ENCODE results near the gene SULT1E1.

Gene SULT1E1

DNA sequence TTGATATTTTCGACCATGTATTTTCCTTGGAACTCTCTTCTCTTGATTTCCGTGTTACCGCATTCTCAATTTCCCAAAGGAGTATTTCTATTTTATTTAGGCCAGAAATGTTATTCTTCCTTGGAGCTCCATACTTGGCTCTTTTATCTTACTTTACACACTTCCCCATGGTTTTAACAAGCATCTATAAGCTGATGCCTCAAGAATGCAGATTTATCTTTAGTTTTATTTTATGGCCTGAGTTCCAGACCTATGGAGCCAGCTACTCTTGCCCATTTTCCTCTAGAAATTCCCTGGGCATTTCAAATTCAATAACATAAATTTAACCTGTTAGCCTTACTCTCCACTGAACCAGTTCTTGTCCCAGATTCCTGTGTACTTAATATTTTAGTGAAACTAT, 43.7 kb downstream of the SULT1E1 start:
- DNase-seq = no peak
- H3K27ac ChIP-seq (ENCODE audit: insufficient read depth, low read length, poor library complexity, severe bottlenecking) = no peak overlapping the region
- no peaks in the 10 kb centered on the region for H3K36me3 ChIP-seq (ENCODE audit: control insufficient read depth, insufficient read depth, low read length)
- H3K27me3 ChIP-seq (replicated peaks; ENCODE audit: control insufficient read depth, insufficient read depth, low read length, poor library complexity, severe bottlenecking) = no peaks in the 10 kb centered on the region
- no peak overlapping the region for H3K4me3 ChIP-seq (ENCODE audit: insufficient read depth, low read depth, low read length, poor library complexity, severe bottlenecking)
- no peaks in the 10 kb centered on the region for H3K4me1 ChIP-seq (ENCODE audit: control insufficient read depth, insufficient read depth, low read length, poor library complexity, severe bottlenecking)
- no peaks in the 10 kb centered on the region for H3K9me3 ChIP-seq (ENCODE audit: control insufficient read depth, low read length)

DNA sequence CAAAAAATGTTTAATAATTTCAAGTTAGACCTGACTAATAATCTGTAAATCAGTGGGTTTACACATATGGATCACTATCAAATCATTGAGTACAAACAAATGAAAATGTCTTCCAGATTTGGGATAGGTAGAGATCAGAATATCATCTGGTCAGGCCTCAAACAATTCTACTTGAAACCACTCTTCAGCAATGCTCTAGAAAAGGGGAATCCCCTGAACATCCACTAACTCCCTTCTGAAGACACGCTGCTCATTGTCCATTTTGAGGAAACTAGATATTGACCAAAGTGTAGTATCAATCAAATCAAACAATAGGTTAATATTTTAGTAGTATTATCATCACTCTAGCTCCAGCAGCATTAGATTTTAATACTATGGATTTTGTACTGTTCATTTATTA, 46.3 kb downstream of the SULT1E1 start:
- H3K27ac ChIP-seq (ENCODE audit: insufficient read depth, low read length, poor library complexity, severe bottlenecking) = no peak overlapping the region
- H3K4me3 ChIP-seq (ENCODE audit: insufficient read depth, low read depth, low read length, poor library complexity, severe bottlenecking) = no peak overlapping the region
- H3K27me3 ChIP-seq (replicated peaks; ENCODE audit: control insufficient read depth, insufficient read depth, low read length, poor library complexity, severe bottlenecking) = no peaks in the 10 kb centered on the region
- H3K4me1 ChIP-seq (ENCODE audit: control insufficient read depth, insufficient read depth, low read length, poor library complexity, severe bottlenecking) = no peaks in the 10 kb centered on the region
- no peak for DNase-seq
- no peaks in the 10 kb centered on the region for H3K36me3 ChIP-seq (ENCODE audit: control insufficient read depth, insufficient read depth, low read length)
- no peaks in the 10 kb centered on the region for H3K9me3 ChIP-seq (ENCODE audit: control insufficient read depth, low read length)

DNA sequence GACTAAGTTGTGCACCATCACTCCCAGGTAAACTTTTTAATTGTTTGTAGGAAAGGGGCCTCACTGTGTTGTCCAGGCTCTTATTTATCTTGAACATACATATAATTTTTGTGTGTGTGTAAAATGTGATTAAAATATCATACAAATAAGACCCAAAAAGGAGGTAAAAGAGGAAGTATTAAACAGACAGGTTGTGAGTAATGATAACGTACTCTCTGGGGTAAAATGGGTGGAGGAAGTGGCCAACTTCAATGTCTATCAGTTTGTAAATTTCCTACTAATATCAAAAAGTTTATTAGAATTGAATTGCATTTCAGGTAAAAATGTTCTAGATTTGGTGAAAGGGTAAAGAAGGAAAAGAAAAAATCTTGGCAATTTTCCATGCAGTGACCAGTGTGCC, 48.8 kb downstream of the SULT1E1 start:
- no peak for DNase-seq
- Histone ChIP-seq H3K4me1 (ENCODE audit: control insufficient read depth, insufficient read depth, low read length, poor library complexity, severe bottlenecking) (no peaks in the 10 kb centered on the region), H3K27ac (ENCODE audit: insufficient read depth, low read length, poor library complexity, severe bottlenecking) (no peak overlapping the region), H3K4me3 (ENCODE audit: insufficient read depth, low read depth, low read length, poor library complexity, severe bottlenecking) (no peak overlapping the region), H3K27me3 (replicated peaks; ENCODE audit: control insufficient read depth, insufficient read depth, low read length, poor library complexity, severe bottlenecking) (no peaks in the 10 kb centered on the region), H3K9me3 (ENCODE audit: control insufficient read depth, low read length) (no peaks in the 10 kb centered on the region), H3K36me3 (ENCODE audit: control insufficient read depth, insufficient read depth, low read length) (no peaks in the 10 kb centered on the region)

DNA sequence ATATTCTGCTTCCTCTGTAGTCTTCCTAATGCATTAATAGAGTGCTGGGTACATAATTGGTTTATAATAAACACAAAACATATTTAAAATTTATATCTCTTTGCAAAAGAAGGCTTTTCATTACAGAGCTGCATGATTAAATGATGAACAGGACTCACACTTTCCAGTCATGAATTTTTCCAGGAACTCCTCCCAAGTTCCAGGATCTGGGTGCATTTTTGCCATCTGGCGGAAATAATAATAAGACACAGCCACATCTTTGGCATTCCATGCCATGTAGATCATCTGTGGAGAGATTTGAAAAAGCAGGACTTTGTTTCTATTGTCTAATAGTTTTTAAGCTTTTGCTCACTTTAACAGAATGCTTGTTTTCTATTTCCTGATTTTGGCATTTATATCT, 59.3 kb downstream of the SULT1E1 start:
- Histone ChIP-seq H3K27me3 (replicated peaks; ENCODE audit: control insufficient read depth, insufficient read depth, low read length, poor library complexity, severe bottlenecking) (no peaks in the 10 kb centered on the region), H3K4me1 (ENCODE audit: control insufficient read depth, insufficient read depth, low read length, poor library complexity, severe bottlenecking) (no peaks in the 10 kb centered on the region), H3K36me3 (ENCODE audit: control insufficient read depth, insufficient read depth, low read length) (no peaks in the 10 kb centered on the region), H3K9me3 (ENCODE audit: control insufficient read depth, low read length) (no peaks in the 10 kb centered on the region), H3K27ac (ENCODE audit: insufficient read depth, low read length, poor library complexity, severe bottlenecking) (no peak overlapping the region), H3K4me3 (ENCODE audit: insufficient read depth, low read depth, low read length, poor library complexity, severe bottlenecking) (no peak overlapping the region)
- DNase-seq = no peak

DNA sequence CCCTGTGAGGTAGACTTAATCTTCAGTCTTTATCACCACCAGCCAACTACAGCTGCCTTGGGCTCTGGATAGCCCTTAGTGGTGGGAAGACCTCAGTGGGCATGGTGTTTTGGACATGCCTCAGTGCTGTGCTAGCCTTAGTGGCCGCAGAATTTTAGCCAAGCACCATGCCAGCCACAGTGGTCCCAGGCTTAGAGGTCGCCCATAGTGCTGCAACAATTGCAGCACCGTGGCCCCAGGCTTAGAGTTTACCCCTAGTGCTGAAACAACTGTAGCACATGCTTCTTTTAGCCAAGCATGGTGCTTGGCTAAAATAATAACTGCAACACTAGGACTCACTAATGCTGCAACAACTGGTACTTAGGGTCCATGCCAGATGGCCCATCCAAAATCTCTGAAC, 60.6 kb downstream of the SULT1E1 start:
- Histone ChIP-seq H3K27me3 (replicated peaks; ENCODE audit: control insufficient read depth, insufficient read depth, low read length, poor library complexity, severe bottlenecking) (no peaks in the 10 kb centered on the region), H3K36me3 (ENCODE audit: control insufficient read depth, insufficient read depth, low read length) (no peaks in the 10 kb centered on the region), H3K4me3 (ENCODE audit: insufficient read depth, low read depth, low read length, poor library complexity, severe bottlenecking) (no peak overlapping the region), H3K4me1 (ENCODE audit: control insufficient read depth, insufficient read depth, low read length, poor library complexity, severe bottlenecking) (no peaks in the 10 kb centered on the region), H3K27ac (ENCODE audit: insufficient read depth, low read length, poor library complexity, severe bottlenecking) (no peak overlapping the region), H3K9me3 (ENCODE audit: control insufficient read depth, low read length) (no peaks in the 10 kb centered on the region)
- no peak for DNase-seq

DNA sequence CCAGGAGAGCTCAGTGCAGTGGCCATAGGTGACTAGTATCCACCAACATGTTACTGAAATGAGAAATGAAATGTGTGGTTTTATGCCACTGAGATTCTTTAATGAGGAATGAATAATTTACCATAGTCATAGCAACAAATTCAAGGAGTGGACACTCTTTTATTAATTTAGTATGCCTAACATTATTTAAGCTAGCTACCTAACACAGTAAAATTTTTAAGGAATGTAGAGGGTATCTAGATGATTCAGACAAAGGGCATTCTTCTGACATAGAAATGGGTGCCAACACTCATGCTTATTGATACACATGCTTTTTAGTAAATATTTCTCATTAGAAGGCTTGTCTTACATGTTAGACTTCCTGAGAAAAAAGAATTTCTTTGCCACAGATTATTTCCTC, 66.2 kb downstream of the SULT1E1 start:
- H3K27ac ChIP-seq (ENCODE audit: insufficient read depth, low read length, poor library complexity, severe bottlenecking) = no peak overlapping the region
- no peaks in the 10 kb centered on the region for H3K36me3 ChIP-seq (ENCODE audit: control insufficient read depth, insufficient read depth, low read length)
- no peak for DNase-seq
- H3K9me3 ChIP-seq (ENCODE audit: control insufficient read depth, low read length) = no peaks in the 10 kb centered on the region
- no peaks in the 10 kb centered on the region for H3K27me3 ChIP-seq (replicated peaks; ENCODE audit: control insufficient read depth, insufficient read depth, low read length, poor library complexity, severe bottlenecking)
- no peak overlapping the region for H3K4me3 ChIP-seq (ENCODE audit: insufficient read depth, low read depth, low read length, poor library complexity, severe bottlenecking)
- no peaks in the 10 kb centered on the region for H3K4me1 ChIP-seq (ENCODE audit: control insufficient read depth, insufficient read depth, low read length, poor library complexity, severe bottlenecking)
